WERI-Rb-1 (cell line): Measurements from ENCODE around the gene NUP54.

Experiments
- DNase-seq: peaks from one replicate; pipeline ENCODE4 v3.0.0-alpha.2; 2020
- H3K27ac ChIP-seq: fragments of 250-450 bp; sonication (Bioruptor Pico); 2 replicates; pipeline ENCODE4 v1.5.1; 2020; ENCODE audit warnings: mild to moderate bottlenecking, moderate library complexity
- H3K27me3 ChIP-seq: fragments of 250-450 bp; sonication (Bioruptor Pico); 2 replicates; pipeline ENCODE4 v1.5.1; 2021; ENCODE audit warnings: mild to moderate bottlenecking, low read depth, moderate library complexity; ENCODE audit not compliant: insufficient read depth, severe bottlenecking
- H3K36me3 ChIP-seq: fragments of 250-450 bp; sonication (Bioruptor Pico); 2 replicates; pipeline ENCODE4 v1.5.1; 2020; ENCODE audit warnings: mild to moderate bottlenecking, moderate library complexity
- H3K4me3 ChIP-seq: 2 replicates; pipeline ENCODE4 v1.5.1; 2011; ENCODE audit warnings: low read depth, mild to moderate bottlenecking, control low read depth, low read length
- H3K9me3 ChIP-seq: fragments of 250-450 bp; sonication (Bioruptor Pico); 2 replicates; pipeline ENCODE4 v1.5.1; 2021; ENCODE audit warnings: mild to moderate bottlenecking, moderate library complexity; ENCODE audit not compliant: severe bottlenecking
- CTCF ChIP-seq: IDR thresholded peaks from 2 replicates; pipeline ENCODE4 v1.5.1; 2011; ENCODE audit warnings: low read depth, mild to moderate bottlenecking, control low read depth, inconsistent platforms, low read length

The NUP54 gene

GRCh38 chr4:76084542-76084941 lies 63.7 kb downstream of the NUP54 start:
- H3K9me3 ChIP-seq: no peaks in the 10 kb centered on the region
- TF ChIP-seq CTCF: no peak
- H3K4me3 ChIP-seq: no peak overlapping the region
- H3K36me3 ChIP-seq: no peaks in the 10 kb centered on the region
- no peak for DNase-seq
- no peaks in the 10 kb centered on the region for H3K27me3 ChIP-seq
- no peak overlapping the region for H3K27ac ChIP-seq

GRCh38 chr4:76083386-76083988 lies 64.7 kb downstream of the NUP54 start:
- Histone ChIP-seq H3K27me3 (no peaks in the 10 kb centered on the region), H3K9me3 (no peaks in the 10 kb centered on the region), H3K27ac (no peak overlapping the region), H3K36me3 (no peaks in the 10 kb centered on the region), H3K4me3 (no peak overlapping the region)
- DNase-seq: no peak
- TF ChIP-seq CTCF: no peak

- H3K27me3 ChIP-seq: no peaks in the 10 kb centered on the region
- no peaks in the 10 kb centered on the region for H3K9me3 ChIP-seq
- no peak overlapping the region for H3K27ac ChIP-seq
- no peak for TF ChIP-seq CTCF
- H3K36me3 ChIP-seq: no peaks in the 10 kb centered on the region
- no peak overlapping the region for H3K4me3 ChIP-seq
- DNase-seq: no peak
These were observed 70.1 kb downstream of the NUP54 start for GRCh38 chr4:76078033-76078613.

- H3K27ac ChIP-seq: no peak overlapping the region
- H3K9me3 ChIP-seq: no peaks in the 10 kb centered on the region
- H3K36me3 ChIP-seq: no peaks in the 10 kb centered on the region
- no peaks in the 10 kb centered on the region for H3K27me3 ChIP-seq
- TF ChIP-seq CTCF: no peak
- no peak for DNase-seq
- no peak overlapping the region for H3K4me3 ChIP-seq
These were observed 73.1 kb downstream of the NUP54 start for GRCh38 chr4:76074993-76075600.

GRCh38 chr4:76074468-76074867 lies 73.7 kb downstream of the NUP54 start, which contains the start of gene ART3:
ART3 (plus strand) TSS chr4:76074709; CDS start chr4:76075890, 1,181 bp downstream.
- no peak within 1 kb of the TSS for H3K4me3 ChIP-seq
- H3K36me3 ChIP-seq: no peaks in the 10 kb centered on the region
- no peaks in the 10 kb centered on the region for H3K9me3 ChIP-seq
- no peak for TF ChIP-seq CTCF
- no peaks in the 10 kb centered on the region for H3K27me3 ChIP-seq
- DNase-seq: no peak
- no peak within 1 kb of the TSS for H3K27ac ChIP-seq
